RWPE1 (cell line): ENCODE data around the gene PWWP2B.

Experiments
- CTCF ChIA-PET: fragments of 350-600 bp; sonication (Branson Sonifier 250); formaldehyde crosslinking; extraction: SDS; loops from one replicate; lab custom pipeline; 2021; lab: Yijun Ruan, JAX
- POLR2A ChIA-PET: fragments of 400-600 bp; formaldehyde crosslinking; extraction: SDS; loops from one replicate; lab custom pipeline; 2020; ENCODE audit warnings: antibody characterized with exemption; ENCODE audit not compliant: low non-redundant PET; lab: Yijun Ruan, JAX
- DNase-seq: peaks from one replicate; pipeline ENCODE4 v3.0.0; 2012; ENCODE audit warnings: low spot score
- H3K27ac ChIP-seq: fragments of 450-650 bp; 2 replicates; pipeline ENCODE4 v1.5.1; 2017
- TF ChIP-seq, protein P1 (sequence below): fragments of 450-650 bp; conservative IDR thresholded peaks from 2 replicates; pipeline ENCODE4 v1.5.1; 2017; ENCODE audit warnings: low read depth, mild to moderate bottlenecking

PWWP2B gene

DNA sequence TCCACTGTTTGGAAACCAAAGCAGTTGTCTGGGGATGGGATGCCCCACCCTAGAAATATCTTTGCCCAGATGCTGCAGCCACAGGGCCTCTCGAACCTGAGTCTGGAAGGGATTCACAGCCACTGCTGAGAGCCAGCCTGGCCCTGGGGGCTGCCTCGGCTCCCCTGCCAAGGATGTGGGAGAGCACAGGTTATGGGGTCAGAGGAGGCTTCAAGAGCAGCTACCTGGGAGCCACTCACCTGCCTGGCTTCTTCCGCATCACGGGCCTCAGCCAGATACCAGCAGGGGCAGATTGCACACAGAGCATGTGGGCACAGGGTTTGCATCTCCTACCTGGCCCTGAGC, 5.4 kb upstream of the PWWP2B start:
- no peak overlapping the region for H3K27ac ChIP-seq
- ChIA-PET CTCF (interaction anchor here (1.1 kb wide), 1 partner anchor 62 kb away, joined by 3 read pairs; no protein-coding TSS in a partner anchor), POLR2A (no interaction called here)
- TF ChIP-seq, protein P1, sequence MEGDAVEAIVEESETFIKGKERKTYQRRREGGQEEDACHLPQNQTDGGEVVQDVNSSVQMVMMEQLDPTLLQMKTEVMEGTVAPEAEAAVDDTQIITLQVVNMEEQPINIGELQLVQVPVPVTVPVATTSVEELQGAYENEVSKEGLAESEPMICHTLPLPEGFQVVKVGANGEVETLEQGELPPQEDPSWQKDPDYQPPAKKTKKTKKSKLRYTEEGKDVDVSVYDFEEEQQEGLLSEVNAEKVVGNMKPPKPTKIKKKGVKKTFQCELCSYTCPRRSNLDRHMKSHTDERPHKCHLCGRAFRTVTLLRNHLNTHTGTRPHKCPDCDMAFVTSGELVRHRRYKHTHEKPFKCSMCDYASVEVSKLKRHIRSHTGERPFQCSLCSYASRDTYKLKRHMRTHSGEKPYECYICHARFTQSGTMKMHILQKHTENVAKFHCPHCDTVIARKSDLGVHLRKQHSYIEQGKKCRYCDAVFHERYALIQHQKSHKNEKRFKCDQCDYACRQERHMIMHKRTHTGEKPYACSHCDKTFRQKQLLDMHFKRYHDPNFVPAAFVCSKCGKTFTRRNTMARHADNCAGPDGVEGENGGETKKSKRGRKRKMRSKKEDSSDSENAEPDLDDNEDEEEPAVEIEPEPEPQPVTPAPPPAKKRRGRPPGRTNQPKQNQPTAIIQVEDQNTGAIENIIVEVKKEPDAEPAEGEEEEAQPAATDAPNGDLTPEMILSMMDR: no peak
- no peak for DNase-seq

DNA sequence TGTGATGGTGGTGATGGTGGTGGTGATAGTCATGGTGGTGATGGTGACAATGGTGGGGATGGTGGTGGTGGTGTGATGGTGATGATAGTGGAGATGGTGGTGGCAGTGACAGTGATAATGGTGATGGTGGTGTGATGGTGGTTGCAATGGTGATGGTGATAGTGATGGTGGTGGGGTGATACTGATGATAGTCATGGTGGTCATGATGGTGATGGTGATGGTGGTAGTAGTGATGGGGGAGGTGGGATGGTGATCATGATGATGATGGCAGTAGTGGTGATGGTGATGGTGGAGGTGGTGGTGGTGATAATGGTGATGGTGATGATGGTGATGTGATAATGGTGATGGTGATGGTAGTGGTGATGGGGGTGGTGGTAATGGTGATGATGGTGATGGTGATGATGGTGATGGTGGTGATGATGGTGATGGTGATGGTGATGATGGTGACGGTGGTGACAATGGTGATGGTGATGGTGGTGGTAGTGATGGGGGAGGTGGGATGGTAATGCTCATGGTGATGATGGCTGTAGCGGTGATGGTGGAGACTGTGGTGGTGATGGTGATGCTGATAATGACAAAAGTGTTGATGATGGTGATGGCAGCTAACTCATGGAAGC, 4.7 kb upstream of the PWWP2B start:
- CTCF ChIA-PET: interaction anchor here (0.5 to 1.8 kb wide), 3 partner anchors 33 to 407 kb away, joined by 4 to 7 read pairs (median 5); no protein-coding TSS in a partner anchor
- DNase-seq: no peak
- no peak overlapping the region for H3K27ac ChIP-seq
- TF ChIP-seq, protein P1: no peak
- POLR2A ChIA-PET: no interaction called here

DNA sequence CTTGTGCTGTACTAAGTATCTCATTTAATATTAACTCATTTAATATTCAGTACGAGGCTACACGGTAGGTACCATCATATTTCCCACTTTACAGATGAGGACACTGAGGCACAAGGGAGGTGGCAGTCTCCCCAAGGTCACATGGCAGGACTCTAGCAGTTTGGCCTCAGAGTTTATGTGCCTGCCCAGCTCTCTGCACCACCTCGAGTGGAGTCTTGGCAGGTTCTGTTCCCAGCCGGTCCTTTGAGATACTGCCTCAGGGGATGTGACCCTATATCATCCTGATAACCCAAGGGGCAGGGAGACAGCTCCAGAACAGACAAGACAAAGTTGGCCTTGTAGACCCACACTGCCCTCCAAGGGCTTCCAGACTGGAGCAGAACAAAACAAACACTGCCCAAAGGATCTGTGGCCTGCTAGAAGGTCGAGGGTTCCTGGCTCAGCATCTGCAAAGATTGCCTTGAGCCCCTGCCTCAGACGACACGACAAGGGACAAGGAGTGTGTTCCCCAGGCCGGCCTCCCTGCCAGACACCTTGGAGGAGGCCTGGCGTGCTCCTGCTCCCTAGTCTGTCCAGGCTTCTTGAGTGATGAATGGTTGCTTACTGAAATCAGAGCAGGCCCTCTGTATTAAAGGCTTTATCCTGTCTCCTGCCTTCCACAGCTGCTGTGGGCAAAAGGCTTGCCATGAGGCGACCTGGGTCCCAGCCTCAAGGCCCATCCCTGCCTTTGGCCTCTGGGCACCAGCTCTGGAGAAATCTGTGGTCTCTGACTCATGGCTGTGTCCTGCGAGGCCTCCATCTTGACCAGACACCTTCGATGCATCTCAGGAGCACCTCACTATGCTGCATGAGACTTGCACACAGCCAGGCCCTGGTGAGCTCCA, 3.9 kb upstream of the PWWP2B start:
- DNase-seq: no peak
- TF ChIP-seq, protein P1: no peak
- ChIA-PET POLR2A (interaction anchor here (0.6 kb wide), 1 partner anchor 54 kb away, joined by 7 read pairs; no protein-coding TSS in a partner anchor), CTCF (interaction anchor here (0.5 to 1.8 kb wide), 3 partner anchors 34 to 408 kb away, joined by 4 to 7 read pairs (median 5); no protein-coding TSS in a partner anchor)
- H3K27ac ChIP-seq: peak overlapping the region; percentile 35

DNA sequence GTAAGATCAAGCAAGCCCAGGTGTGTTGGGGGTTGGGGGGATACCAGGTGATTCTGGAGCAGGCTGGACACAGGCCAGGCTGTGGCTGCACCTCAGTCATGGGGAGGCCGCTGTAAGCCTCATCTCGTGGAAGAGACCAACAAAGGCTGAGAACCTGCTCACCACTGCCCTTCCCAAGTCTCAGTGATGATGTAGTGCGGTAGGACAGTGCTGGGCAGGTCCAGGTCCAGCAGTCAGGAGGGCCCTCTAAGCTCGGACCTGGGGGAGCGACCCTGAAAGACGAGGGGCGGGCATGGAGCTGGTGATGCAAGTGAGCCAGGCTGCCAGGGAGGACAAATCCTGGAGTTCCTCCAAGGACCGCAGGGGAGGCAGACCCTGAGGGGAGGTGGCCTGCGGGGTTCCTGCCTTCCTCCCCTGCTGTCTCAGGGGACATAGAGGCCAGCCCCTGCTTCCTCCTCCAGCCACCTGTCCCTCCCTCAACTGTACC, 3.3 kb upstream of the PWWP2B start:
- ChIA-PET CTCF (interaction anchor here (1.8 kb wide), 1 partner anchor 53 kb away, joined by 7 read pairs; no protein-coding TSS in a partner anchor), POLR2A (interaction anchor here (0.8 kb wide), 1 partner anchor 53 kb away, joined by 4 read pairs; no protein-coding TSS in a partner anchor)
- TF ChIP-seq, protein P1: no peak
- no peak for DNase-seq
- peak overlapping the region; percentile 81 for H3K27ac ChIP-seq

DNA sequence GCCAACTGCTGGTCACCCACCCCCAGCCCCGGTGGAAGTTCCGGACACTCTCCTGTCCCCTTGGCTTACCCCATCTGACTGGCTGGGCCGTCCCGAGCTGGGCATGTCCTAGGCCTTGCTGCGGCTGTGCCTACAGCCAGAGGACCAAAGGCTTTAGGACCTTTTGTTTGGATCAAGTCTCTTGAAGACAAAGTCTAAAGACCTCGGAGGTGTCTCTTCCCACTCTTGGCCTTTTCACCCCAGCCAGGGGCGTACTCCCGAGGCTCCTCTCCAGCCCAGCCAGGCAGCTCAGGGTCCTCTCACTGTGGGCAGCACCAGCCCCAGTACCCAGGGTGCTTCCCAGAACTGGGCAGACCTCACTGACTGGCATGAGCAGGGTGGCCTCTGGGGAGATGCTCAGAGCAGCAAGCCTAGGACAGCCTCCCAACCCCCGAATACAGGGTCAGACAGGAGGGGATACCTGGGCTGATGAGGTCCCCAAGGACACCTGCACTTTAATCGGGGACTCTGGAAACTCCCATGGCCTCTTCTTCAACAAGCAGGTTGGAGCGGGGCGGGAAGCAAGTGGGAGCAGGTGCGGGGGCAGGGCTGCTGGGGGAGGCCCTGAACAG, 2.7 kb upstream of the PWWP2B start:
- no peak for DNase-seq
- H3K27ac ChIP-seq: peak overlapping the region; percentile 81
- CTCF ChIA-PET: interaction anchor here (1.8 kb wide), 1 partner anchor 52 kb away, joined by 7 read pairs; no protein-coding TSS in a partner anchor
- POLR2A ChIA-PET: interaction anchor here (0.8 kb wide), 1 partner anchor 52 kb away, joined by 4 read pairs; no protein-coding TSS in a partner anchor
- TF ChIP-seq, protein P1: no peak
